Measurements from ENCODE around the gene ANP32E. TPM values are rescaled to one million over a fixed set of nuclear protein-coding genes. Genes with fewer than 3 reads are reported as not detected.
"Not testable (repeated sequence)": the region's sequence is repeated elsewhere in the genome, so short reads cannot be mapped to it uniquely, and the experiment has no call there.

Gene ANP32E
- total and polyA plus RNA-seq, 3 donors from 2014 or later: 8.9 to 11.8 (median 10.5) TPM

- H3K27ac ChIP-seq: peak overlapping the region; percentile 55 to 84
- 11 to 12% methylated on average over 36 to 38 of the region's 38 CpGs for WGBS, 2 donors
- peak overlapping the region; percentile 42 to 52 for H3K4me3 ChIP-seq
- TF ChIP-seq CTCF (IDR thresholded peaks at IDR 0.05) (peak in 1 of 3 experiments; percentile 12), POLR2A (IDR thresholded peaks at IDR 0.05) (no peak)
- no peaks in the 10 kb centered on the region for H3K36me3 ChIP-seq (ENCODE audit: low read depth, missing control alignments)
- intact Hi-C loops (cut with DNase I; ENCODE audit: low total_unique reads): no loop called here
- peaks cover 3% of the 10 kb centered on the region for H3K4me1 ChIP-seq
- H3K9me3 ChIP-seq: no peaks in the 10 kb centered on the region
- H3K27me3 ChIP-seq: no peaks in the 10 kb centered on the region
- peak; percentile 97 for DNase-seq
These were observed 22.5 kb downstream of the ANP32E start for GRCh38 chr1:150213170-150214098.

GRCh38 chr1:150212070-150212469 is 23.8 kb downstream of the ANP32E start:
- intact Hi-C loops (cut with DNase I; ENCODE audit: low total_unique reads): no loop called here
- Histone ChIP-seq H3K27ac (no peak overlapping the region), H3K4me3 (no peak overlapping the region), H3K9me3 (no peaks in the 10 kb centered on the region), H3K36me3 (ENCODE audit: low read depth, missing control alignments) (no peaks in the 10 kb centered on the region), H3K4me1 (peaks cover 3% of the 10 kb centered on the region), H3K27me3 (no peaks in the 10 kb centered on the region)
- TF ChIP-seq POLR2A (IDR thresholded peaks at IDR 0.05) (no peak), CTCF (IDR thresholded peaks at IDR 0.05) (no peak)
- 58 to 66% methylated on average over 9 of the region's 9 CpGs for WGBS, 2 donors
- no peak for DNase-seq

GRCh38 chr1:150210706-150211105 is 25.2 kb downstream of the ANP32E start:
- WGBS, 2 donors: 89 to 90% methylated on average over 4 of the region's 4 CpGs
- DNase-seq: no peak
- intact Hi-C loops (cut with DNase I; ENCODE audit: low total_unique reads): no loop called here
- TF ChIP-seq CTCF (IDR thresholded peaks at IDR 0.05) (no peak), POLR2A (IDR thresholded peaks at IDR 0.05) (no peak)
- Histone ChIP-seq H3K9me3 (no peaks in the 10 kb centered on the region), H3K4me1 (peaks cover 3% of the 10 kb centered on the region), H3K4me3 (no peak overlapping the region), H3K36me3 (ENCODE audit: low read depth, missing control alignments) (no peaks in the 10 kb centered on the region), H3K27ac (no peak overlapping the region), H3K27me3 (no peaks in the 10 kb centered on the region)

- H3K4me1 ChIP-seq: peaks cover 3% of the 10 kb centered on the region
- H3K9me3 ChIP-seq: no peaks in the 10 kb centered on the region
- no peak for TF ChIP-seq POLR2A (IDR thresholded peaks at IDR 0.05)
- TF ChIP-seq CTCF (IDR thresholded peaks at IDR 0.05): no peak
- intact Hi-C loops (cut with DNase I; ENCODE audit: low total_unique reads): no loop called here
- no peak overlapping the region for H3K4me3 ChIP-seq
- no peaks in the 10 kb centered on the region for H3K27me3 ChIP-seq
- H3K27ac ChIP-seq: no peak overlapping the region
- no peaks in the 10 kb centered on the region for H3K36me3 ChIP-seq (ENCODE audit: low read depth, missing control alignments)
- WGBS, 2 donors: 95 to 96% methylated on average over 4 of the region's 4 CpGs
- DNase-seq: no peak
These were observed 25.8 kb downstream of the ANP32E start for GRCh38 chr1:150210091-150210490.

GRCh38 chr1:150208460-150208859 is 27.5 kb downstream of the ANP32E start:
- H3K9me3 ChIP-seq; H3K27me3 ChIP-seq; H3K27ac ChIP-seq; H3K4me3 ChIP-seq; H3K4me1 ChIP-seq; intact Hi-C loops (cut with DNase I; ENCODE audit: low total_unique reads); H3K36me3 ChIP-seq (ENCODE audit: low read depth, missing control alignments); DNase-seq: not testable (repeated sequence)
- WGBS, 2 donors: 86 to 93% methylated on average over 6 of the region's 6 CpGs
